Measurements from ENCODE around the gene CDT1.

Gene CDT1

DNA sequence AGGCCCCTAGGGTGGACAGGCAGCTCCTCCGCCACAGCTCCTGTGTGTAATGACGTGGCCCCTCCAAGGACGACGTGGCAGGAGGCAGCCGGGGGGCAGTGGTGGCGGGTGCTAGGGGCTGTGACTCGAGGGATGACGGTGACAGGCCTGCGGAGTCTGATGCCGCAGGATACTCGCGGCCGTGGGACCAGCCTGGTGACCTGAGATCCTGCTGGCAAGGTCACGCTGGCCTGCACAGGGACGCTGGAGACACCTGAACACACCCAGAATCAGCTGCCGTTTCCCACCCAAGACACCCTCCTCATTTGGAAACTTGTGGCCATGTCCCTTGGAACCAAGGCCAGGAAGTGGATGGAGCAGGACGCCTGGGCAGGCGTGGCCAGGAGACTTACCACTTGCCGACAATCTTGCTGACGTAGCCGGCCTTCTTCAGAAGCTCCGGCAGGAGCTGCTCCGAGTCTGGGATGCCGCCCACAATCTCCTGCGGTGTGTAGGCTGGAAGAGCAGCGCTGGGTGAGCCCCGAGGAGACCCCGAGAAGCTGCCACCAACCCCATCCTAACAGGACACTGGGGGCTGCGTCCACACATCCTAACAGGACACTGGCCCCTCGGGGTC, 37.1 kb downstream of the CDT1 start:
- no peak for DNase-seq

DNA sequence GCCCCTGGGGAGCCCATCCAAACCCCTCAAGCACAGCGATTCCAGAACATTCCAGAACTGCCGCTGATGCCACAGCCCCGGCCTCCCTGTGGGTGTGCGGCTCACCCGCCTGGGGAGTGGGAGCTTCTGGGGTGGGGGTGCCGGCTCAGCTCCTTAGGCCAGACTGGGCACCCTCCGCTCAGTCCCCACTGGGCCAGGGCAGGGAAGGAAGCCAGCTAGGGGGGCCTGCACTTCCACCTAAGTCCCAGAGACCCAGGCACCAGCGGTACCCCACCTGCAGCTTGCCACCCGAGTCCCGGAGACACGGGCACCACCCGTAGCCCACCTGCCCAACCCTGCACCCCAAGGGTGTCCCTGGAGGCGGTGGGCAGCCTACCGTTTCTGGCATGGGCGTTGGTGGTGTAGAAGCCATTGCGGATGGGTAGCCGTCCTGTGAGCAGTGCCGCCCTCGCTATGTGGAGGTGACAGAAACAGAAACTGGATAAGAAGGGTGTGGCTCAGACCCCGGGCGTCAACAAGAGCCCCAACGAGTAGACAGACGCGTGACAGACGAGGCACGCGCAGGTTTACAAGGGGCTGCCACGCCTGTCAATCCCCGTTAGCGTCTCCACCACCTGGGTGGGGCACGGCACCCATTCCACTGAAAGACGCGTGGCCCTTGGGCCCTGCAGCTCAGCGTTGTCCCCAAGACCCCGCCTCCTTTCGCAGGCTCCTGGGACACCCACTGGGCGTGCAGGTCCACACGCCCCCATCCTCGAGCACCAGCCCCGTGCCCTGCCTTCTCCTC, 38.1 kb downstream of the CDT1 start:
- DNase-seq, result no peak

DNA sequence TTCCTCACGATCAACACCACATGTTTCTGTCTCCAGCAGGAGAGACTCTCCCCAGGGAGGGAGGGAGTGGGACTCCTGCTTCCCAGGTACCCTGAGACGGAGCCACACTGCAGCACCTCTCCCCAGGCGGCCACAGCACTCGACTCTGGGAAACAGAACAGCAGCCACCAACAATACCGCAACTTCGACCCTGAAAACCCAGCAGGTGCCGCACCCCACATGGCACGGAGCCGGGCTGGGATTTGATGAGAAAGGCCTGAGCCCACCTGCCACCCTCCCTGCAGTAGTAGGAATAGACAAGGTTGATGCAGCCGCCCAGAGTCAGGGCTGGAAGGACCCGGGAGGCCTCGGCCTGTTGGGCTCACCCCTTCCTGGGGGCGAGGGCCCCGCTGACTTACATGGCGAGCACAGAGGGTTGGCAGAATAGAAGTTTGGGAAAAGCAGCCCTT, 38.7 kb downstream of the CDT1 start:
- no peak for DNase-seq

DNA sequence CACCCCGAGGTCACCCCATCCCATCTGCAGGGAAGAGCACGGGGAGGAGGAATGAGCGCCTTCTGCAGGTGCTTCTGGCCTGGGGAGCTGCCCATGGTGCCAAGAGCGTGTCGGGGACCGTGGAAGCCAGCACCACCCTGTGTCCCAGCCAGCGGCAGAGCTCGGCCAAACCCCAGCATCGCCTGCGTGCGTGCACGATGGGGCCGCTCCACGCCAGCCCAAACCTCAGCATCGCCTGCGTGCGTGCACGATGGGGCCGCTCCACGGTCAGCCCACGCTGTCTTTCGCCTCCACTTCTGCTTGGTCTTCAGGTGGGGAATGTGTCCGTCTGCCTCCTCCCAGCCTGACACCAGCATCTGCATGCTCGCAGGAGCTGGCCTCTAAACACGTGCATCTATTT, 39.2 kb downstream of the CDT1 start:
- no peak for DNase-seq

DNA sequence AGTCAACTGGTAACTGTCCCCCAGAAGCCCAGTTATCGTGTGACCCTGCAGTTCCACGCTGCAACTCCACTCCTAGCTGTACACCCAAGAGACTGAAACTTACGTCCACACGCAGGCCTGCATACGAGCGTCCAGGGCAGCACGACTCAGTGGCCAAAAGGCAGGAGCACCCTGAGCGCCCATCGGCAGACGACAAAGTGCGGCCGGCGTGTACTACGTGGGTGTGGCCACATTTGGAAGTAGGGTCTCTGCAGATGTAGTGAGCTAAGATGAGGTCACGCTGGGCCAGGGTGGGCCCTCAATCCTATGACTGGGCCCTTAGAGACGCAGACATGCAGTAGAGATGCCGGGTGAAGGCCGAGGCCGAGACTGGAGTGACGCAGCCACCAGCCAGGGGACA, 39.7 kb downstream of the CDT1 start:
- no peak for DNase-seq

DNA sequence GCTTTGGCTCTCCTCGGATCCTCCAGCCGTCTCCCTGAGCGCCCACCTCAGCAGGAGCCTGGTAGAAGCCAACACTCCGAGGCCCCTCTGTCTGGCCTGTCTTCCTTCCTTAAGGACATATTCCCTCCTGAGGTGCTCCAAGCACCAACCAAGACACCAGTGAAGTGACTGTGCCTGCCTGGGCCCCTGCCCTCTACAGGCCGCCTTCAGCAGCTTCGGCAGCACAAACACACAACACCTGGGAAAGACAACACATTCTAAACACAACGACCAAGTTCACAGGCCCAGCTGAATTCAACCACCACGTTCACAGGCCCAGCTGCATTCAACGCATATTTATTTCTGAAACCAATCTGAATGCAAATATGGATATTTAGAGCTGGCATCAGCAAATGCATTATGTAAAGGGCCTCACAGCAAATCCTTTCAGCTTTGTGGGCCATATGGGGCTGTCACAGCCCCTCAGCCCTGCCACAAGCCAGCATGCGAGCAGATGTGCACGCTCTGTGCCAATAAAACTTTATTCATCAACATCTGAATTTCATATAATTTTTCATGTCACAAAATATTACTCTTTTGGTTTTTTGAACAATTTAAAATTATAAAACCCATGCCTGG, 40.9 kb downstream of the CDT1 start:
- no peak for DNase-seq

DNA sequence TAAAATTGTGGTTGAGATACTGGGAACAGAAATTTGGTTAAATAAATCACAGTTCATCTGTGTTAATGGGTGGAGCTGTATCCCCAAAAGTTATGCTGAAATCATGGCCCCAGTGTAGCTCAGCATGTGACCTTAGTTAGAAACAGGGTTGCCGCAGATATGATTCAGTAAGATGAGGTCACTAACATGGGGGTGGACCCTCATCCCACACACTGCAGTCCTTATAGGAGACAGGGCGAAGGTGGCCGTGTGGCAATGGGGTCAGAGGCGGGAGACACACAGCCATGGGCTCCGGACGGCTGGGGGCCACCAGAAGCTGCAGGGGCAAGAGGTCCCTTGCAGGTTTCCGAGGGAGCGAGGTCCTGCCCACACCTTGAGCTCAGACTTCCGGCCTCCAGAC, 42.5 kb downstream of the CDT1 start:
- DNase-seq, result no peak

DNA sequence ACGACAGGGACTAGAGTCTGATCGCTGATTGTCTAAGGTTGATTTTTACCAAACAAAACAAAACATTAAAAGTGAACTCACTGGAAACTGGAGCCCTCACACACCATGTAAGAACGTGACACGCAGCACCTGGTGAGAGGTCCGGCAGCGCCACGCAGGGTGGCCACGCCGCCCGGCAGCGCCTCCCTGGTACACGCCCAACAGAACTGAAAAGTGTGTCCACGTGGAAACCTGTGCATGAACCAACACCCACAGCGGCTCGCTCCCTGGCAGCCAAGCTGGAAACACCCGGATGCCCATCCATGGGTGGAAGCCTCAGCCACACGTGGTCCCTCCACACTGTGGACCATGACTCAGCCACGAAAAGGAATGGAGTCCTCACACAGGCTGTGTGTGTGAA, 44.1 kb downstream of the CDT1 start:
- DNase-seq, result no peak

DNA sequence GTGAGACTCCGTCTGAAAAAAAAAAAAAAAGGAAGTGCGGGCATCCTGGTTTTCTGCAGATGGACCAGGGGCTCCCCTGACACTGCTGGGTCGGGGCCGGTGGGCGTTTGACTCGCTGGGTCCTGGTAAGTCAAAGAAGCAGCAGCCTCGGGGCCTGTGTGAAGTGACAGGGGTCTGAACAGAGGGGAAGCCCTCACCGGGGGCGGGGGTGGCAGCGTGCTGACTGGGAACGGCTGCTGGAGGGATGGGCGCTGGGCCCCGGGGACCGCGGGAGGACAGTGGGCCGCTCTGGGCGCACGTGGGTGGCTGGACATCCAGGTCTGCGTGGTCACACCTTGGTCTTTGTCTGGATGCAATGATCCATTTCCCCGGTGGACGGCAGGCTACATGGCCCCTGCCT, 45.0 kb downstream of the CDT1 start:
- DNase-seq, result no peak

DNA sequence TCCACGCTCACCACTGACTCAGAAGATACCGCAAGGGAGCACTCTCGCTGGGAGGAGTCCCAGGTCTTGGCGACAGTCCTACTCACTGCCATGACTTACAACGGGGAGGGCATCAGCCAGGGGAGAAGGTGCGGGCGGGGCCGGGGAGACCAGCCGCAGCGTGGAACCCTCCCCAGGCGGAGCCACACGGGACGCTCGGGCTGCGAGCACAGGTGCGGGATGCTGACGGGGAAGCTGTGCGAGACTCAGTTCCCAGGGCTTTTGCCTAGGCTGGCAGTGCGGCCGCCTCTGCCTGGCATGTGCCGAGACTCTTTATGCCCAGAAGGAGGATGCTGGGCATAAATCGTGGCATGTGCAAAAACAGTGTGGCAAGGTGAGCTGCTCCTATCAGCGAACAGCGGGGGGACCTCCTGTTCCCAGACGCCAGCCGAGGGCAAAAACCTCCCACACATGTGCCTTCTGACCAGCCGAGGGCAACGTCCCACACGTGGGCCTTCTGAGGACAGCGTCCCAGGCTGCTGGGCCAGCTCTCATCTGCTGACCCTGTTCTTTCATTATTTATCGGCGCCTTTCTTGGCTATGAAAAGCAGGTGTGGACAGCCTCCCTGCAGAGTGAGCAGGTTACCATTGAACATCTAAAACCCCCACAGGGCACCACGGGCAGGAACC, 47.1 kb downstream of the CDT1 start:
- DNase-seq, result no peak

DNA sequence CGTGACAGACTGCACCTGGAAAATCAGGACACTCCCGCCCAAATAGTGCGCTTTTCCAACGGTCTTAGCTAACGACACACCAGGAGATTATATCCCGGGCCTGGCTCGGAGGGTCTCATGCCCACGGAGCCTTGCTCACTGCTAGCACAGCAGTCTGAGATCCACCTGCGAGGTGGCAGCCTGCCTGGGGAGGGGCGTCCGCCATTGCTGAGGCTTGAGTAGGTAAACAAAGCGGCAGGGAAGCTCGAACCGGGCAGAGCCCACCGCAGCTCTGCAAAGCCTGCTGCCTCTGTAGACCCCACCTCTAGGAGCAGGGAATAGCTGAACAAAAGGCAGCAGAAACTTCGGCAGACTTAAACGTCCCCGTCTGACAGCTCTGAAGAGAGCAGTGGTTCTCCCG, 48.0 kb downstream of the CDT1 start:
- DNase-seq, result no peak

DNA sequence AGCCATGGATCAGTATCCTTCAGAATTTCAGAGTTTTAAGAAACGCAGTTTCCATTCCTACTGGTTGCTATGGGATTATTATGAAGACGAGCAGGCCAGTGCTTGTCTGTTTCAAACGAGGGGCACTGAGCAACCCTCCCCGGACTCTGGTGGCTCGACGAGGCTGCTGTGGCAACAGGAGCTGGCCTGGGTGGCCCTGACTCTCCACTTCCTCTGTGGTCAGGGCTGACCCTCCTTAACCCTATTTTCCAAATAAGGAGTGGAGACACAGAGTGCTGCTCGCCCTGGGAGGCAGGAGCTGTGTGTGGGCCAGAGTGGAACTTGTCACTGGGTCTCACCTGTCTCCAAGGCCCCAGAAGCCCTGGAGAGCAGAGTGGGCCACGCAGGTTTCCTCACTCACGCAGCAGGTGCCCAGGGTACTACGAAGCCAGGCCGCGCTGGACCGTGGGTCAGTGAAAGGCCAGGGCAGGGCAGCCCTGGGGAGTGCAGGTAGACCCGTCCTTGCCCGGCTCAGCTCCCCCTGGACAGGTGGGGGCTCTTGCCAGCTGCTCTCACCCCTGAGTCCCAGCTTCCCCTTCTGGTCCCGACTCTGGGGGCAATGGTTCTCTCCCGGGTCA, 49.8 kb downstream of the CDT1 start:
- DNase-seq, result no peak

DNA sequence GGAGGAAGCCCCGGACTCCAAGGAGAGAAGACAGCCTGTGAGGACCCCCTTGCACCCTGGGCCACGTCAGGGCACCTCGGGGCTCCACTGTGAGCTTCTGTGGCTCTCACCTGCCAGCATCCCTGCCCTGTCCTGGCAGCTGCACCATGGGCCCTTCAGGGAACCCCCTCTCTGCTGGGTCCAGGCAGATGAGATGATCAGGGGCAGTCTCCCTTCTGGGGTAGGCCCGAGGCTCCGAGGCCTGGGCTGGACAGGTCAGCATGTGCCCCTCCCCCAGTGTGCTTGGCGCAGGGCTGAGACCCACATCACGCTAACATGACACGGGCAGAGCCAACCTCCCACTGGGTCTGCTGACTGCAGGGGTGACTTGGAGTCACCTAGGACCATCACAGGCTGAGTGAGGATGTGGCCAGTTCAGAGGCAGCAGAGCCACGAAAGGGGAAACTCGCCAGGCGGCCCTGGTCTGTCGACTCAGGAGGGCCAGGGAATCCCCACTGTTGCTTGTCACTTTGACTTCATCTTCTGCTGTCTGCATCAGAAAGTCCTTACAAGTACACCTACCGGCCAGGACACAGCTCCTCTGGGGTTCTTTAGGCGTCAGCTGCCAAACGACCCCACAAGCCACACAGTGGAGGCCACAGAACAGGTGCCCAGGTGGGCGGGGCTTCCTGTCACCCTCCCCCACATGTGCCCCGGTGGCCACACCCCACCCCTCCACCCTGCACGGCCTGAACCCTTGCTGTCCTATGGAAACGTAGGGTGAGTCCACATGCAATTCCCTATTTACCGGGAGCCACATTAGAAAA, 50.9 kb downstream of the CDT1 start:
- peak; percentile 14 for DNase-seq

DNA sequence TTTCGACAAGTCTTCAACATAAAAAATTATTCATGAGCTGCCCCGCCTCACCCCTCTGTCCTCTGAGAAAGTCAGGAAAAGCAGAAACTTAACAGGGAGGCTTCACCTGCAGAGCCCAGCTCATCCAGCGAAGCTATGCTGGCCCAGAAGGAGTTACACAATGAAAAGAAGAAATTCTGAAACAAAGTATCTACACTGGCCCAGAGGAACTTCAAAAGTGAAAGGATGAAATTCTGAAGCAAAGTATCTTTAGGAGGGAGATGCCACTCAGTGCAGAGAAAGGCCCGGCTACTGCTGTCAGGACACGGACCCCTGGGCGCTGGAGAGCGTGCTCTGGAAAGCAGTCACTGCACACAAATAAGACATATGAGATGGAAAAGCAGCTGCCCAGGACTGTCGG, 51.6 kb downstream of the CDT1 start:
- no peak for DNase-seq

DNA sequence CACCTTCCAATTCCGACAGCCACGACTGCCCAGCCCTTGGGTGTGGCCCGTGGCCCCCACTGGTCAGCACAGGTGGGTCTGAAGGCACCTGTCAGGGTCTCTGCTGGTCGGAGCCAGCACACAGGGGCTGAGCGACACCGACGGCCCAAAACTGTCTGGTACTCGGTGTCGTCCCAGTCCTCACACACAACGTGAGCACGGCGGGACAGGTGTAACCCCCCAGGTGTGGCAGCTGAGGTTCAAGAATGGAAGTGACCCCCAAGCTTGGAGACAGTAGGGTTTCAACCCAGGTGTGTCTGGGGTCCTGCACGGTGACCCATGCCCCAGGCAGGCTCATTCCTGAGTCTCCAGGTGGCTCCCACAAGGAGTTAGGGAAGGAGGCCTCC, 52.1 kb downstream of the CDT1 start:
- DNase-seq, result no peak

DNA sequence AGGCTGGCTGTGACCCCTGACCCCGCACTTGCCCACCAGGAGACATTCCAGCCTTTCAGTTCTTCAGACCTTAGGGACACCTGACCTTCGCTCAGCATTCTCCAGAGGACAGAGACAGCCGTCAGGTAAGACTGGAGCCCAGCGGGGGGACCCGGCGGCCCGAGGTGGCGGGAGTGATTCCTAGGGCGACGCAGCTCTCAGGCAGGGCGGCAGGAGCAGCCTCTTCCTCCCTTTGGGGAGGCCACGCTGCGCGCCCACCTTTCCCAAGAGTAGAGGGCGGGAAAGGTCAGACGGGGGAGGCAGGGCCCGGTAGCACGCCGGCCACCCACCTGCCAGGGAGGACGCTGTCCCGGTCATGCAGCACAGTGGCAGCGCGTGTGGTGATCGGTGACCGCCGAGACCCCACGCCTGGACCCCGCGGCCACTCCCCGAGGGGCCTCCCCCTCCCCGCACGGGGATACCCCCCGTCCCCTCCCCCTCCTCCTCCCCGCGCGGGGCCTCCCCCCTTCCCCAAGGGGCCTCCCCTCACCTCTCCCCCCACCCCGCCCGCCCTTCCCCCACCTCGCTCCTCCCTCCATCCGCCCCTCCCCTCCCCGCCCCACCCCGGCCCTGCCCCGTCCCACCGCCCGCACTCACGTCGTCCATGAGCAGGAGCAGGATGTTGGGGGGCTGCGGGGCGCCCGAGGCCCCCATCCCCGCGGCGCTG, 52.7 kb downstream of the CDT1 start:
- no peak for DNase-seq

DNA sequence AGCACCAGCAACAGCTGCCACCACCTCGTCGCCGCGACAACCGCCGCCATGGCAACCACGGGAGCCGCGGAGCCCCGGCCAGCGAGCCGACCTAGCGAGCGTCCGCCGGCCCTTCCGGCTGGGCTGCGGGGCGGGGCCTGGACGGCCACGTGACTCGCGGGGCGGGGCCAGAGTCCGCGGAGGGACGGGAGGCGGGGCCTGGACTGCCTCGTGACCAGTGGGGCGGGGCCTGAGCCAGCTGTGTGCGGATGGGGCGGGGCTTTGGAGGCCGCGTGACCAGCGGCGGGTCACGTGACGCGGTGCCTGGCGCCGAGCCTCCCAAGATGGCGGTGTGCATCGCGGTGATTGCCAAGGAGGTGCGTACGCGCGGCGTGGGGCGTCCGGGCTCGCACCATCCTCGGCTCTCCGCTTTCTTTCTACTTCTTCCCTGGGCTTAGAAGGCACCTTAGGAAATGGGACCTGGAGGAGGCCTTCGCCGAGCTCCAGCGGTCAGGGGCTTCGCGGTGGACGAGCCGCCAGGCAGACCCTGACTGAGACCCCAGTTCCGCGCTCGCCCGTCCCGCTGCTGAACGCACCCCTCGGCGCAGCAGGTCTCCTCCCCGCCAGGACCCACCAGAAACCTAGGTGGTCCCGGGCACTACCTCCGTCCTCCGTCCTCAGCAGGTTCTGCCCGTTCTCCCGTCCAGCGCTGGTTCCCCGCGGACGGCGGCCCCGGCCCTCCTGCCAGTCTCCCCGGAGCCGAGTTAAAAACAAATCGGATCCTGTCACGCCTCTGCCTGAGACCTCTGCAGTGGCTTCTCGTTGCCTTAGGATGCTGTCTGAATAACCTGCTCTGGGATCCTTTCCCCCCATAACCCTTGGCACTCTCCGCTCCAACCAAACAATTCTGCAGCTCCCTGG, 53.5 kb downstream of the CDT1 start, which contains the start of the genes GALNS and TRAPPC2L:
Gene GALNS (minus strand): TSS at position 120 of the 900 bp plus-strand sequence. CDS start 70 bp downstream, at position 50.
Gene TRAPPC2L (plus strand): TSS at position 300 of the 900 bp plus-strand sequence. CDS start 24 bp downstream, at position 324.
- DNase-seq, result peak; percentile 99

DNA sequence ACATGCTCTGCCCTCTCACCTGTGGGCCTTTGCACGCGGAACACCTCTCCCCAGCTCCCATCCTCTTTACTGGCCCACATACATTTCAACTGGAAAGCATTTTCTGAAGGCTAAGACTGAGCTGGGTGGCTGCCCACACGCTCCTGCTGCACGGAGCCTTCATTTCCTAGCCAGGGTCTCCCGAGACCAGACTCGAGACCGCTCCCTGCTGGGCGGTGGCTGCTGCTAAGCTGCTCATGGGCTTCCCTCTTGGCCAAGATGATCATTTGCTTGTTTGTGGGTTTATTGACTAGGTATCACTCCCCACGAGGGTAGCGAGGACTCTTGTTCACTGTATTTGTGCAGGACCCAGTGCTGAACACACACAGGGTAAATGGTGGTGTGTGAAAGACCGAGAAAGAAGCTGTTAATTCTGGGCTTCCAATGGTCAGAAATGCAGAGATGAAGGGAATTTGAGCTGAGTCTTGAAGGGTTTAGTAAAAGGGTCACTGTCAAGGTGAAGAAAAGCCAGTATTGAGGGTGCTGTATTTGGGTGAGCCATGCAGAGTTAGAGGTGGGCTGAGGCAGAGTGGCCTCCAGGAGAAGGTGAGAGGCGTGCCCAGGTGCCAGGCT, 54.2 kb downstream of the CDT1 start:
- DNase-seq, result peak; percentile 80
